SK-N-SH treated with all-trans-retinoic acid at 6 μM for 48 hours (cell line): ENCODE results near the gene TSPAN18.

Experiments
- ATAC-seq: fragments of 200-7000 bp; cut with Tn5 transposase; 3 replicates; pipeline ENCODE4 v1.9.1; 2020; ENCODE audit warnings: mild to moderate bottlenecking, moderate library complexity
- ARNTL ChIP-seq: fragments of 450-650 bp; formaldehyde crosslinking; IDR thresholded peaks from 2 replicates; pipeline ENCODE4 v1.5.0; 2020; ENCODE audit warnings: low read depth, mild to moderate bottlenecking, moderate library complexity, borderline replicate concordance
- BACH2 ChIP-seq: fragments of 250-450 bp; sonication (Bioruptor Pico); IDR thresholded peaks from 2 replicates; pipeline ENCODE4 v1.9.0; 2021; ENCODE audit warnings: mild to moderate bottlenecking, borderline replicate concordance
- CREB5 ChIP-seq: fragments of 250-450 bp; sonication (Bioruptor Pico); IDR thresholded peaks from 2 replicates; pipeline ENCODE4 v1.5.1; 2020; ENCODE audit warnings: low read depth, mild to moderate bottlenecking, moderate library complexity
- CSDC2 ChIP-seq: fragments of 250-450 bp; sonication (Bioruptor Pico); IDR thresholded peaks from 2 replicates; pipeline ENCODE4 v1.5.0; 2020; ENCODE audit warnings: mild to moderate bottlenecking, moderate library complexity
- CSRNP3 ChIP-seq: fragments of 250-450 bp; sonication (Bioruptor Pico); IDR thresholded peaks from 2 replicates; pipeline ENCODE4 v1.5.1; 2021; ENCODE audit warnings: mild to moderate bottlenecking, moderate library complexity
- ESRRG ChIP-seq: fragments of 250-450 bp; sonication (Bioruptor Pico); IDR thresholded peaks from 2 replicates; pipeline ENCODE4 v1.6.1; 2021; ENCODE audit warnings: mild to moderate bottlenecking
- GLIS3 ChIP-seq: fragments of 250-450 bp; sonication (Bioruptor Pico); IDR thresholded peaks from 2 replicates; pipeline ENCODE4 v1.5.0; 2020; ENCODE audit warnings: mild to moderate bottlenecking, moderate library complexity
- ISL1 ChIP-seq: fragments of 250-450 bp; sonication (Bioruptor Pico); IDR thresholded peaks from 2 replicates; pipeline ENCODE4 v2.1.2; 2022; ENCODE audit warnings: mild to moderate bottlenecking, moderate library complexity
- OSR1 ChIP-seq: fragments of 250-450 bp; sonication (Bioruptor Pico); IDR thresholded peaks from 2 replicates; pipeline ENCODE4 v1.8.0; 2022; ENCODE audit warnings: moderate library complexity, mild to moderate bottlenecking, inconsistent platforms
- PATZ1 ChIP-seq: fragments of 250-450 bp; sonication (Bioruptor Pico); IDR thresholded peaks from 2 replicates; pipeline ENCODE4 v1.8.0; 2020; ENCODE audit warnings: mild to moderate bottlenecking, moderate library complexity, borderline replicate concordance
- POU6F1 ChIP-seq: fragments of 250-450 bp; sonication (Bioruptor Pico); IDR thresholded peaks from 2 replicates; pipeline ENCODE4 v1.8.0; 2021; ENCODE audit warnings: low read depth, mild to moderate bottlenecking, moderate library complexity, borderline replicate concordance
- PPARA ChIP-seq: fragments of 250-450 bp; sonication (Bioruptor Pico); IDR thresholded peaks from 2 replicates; pipeline ENCODE4 v1.5.0; 2020; ENCODE audit warnings: mild to moderate bottlenecking, borderline replicate concordance
- RARB ChIP-seq: fragments of 250-450 bp; sonication (Bioruptor Pico); IDR thresholded peaks from 2 replicates; pipeline ENCODE4 v1.8.0; 2021; ENCODE audit warnings: mild to moderate bottlenecking, moderate library complexity
- SNAI2 ChIP-seq: fragments of 250-450 bp; sonication (Bioruptor Pico); IDR thresholded peaks from 2 replicates; pipeline ENCODE4 v1.5.0; 2020; ENCODE audit warnings: mild to moderate bottlenecking, moderate library complexity
- TCF4 ChIP-seq: fragments of 250-450 bp; sonication (Bioruptor Pico); IDR thresholded peaks from 2 replicates; pipeline ENCODE4 v1.8.0; 2021; ENCODE audit warnings: mild to moderate bottlenecking, moderate library complexity, borderline replicate concordance
- TOX ChIP-seq: fragments of 250-450 bp; sonication (Bioruptor Pico); IDR thresholded peaks from 2 replicates; pipeline ENCODE4 v1.8.0; 2021; ENCODE audit warnings: mild to moderate bottlenecking, moderate library complexity, borderline replicate concordance
- TSHZ2 ChIP-seq: fragments of 250-450 bp; sonication (Bioruptor Pico); IDR thresholded peaks from 2 replicates; pipeline ENCODE4 v1.5.0; 2020; ENCODE audit warnings: mild to moderate bottlenecking, moderate library complexity
- ZC3H10 ChIP-seq: fragments of 250-450 bp; sonication (Bioruptor Pico); IDR thresholded peaks from 2 replicates; pipeline ENCODE4 v1.5.1; 2021; ENCODE audit warnings: mild to moderate bottlenecking, moderate library complexity
- ZFP3 ChIP-seq: fragments of 250-450 bp; sonication (Bioruptor Pico); IDR thresholded peaks from 2 replicates; pipeline ENCODE4 v1.5.0; 2020; ENCODE audit warnings: mild to moderate bottlenecking, moderate library complexity
- ZFP30 ChIP-seq: fragments of 450-650 bp; formaldehyde crosslinking; IDR thresholded peaks from 2 replicates; pipeline ENCODE4 v1.5.0; 2022; ENCODE audit warnings: mild to moderate bottlenecking, moderate library complexity
- ZNF565 ChIP-seq: fragments of 450-650 bp; formaldehyde crosslinking; conservative IDR thresholded peaks from 2 replicates; pipeline ENCODE4 v1.5.0; 2020; ENCODE audit warnings: low read depth, mild to moderate bottlenecking, moderate library complexity
- ZNF70 ChIP-seq: fragments of 450-650 bp; formaldehyde crosslinking; IDR thresholded peaks from 2 replicates; pipeline ENCODE4 v1.5.0; 2020; ENCODE audit warnings: mild to moderate bottlenecking, moderate library complexity
- ZNF8 ChIP-seq: fragments of 450-650 bp; formaldehyde crosslinking; IDR thresholded peaks from 2 replicates; pipeline ENCODE4 v1.5.0; 2020; ENCODE audit warnings: mild to moderate bottlenecking, moderate library complexity

The TSPAN18 gene

GRCh38 chr11:44713022-44713421 is 13.7 kb upstream of the TSPAN18 start:
- ATAC-seq: no peak
- TF ChIP-seq CSRNP3 (CRISPR knock-in tag) (no peak), ZFP3 (peak; percentile 99)
- TF ChIP-seq, all 23 proteins: peak for 1

- TF ChIP-seq ZFP3 (no peak), TOX (CRISPR knock-in tag) (no peak), BACH2 (CRISPR knock-in tag) (no peak), POU6F1 (CRISPR knock-in tag) (no peak), OSR1 (CRISPR knock-in tag) (no peak), ESRRG (CRISPR knock-in tag) (no peak), GLIS3 (CRISPR knock-in tag) (no peak), ZFP30 (CRISPR knock-in tag) (no peak), ARNTL (CRISPR knock-in tag) (no peak), SNAI2 (CRISPR knock-in tag) (no peak), ZC3H10 (no peak), RARB (CRISPR knock-in tag) (no peak), ZNF8 (CRISPR knock-in tag) (no peak), TCF4 (CRISPR knock-in tag) (no peak), TSHZ2 (CRISPR knock-in tag) (no peak), ISL1 (no peak), ZNF565 (no peak), CSDC2 (CRISPR knock-in tag) (no peak), CSRNP3 (CRISPR knock-in tag) (no peak), ZNF70 (no peak)
- no peak for ATAC-seq
Measured at GRCh38 chr11:44716256-44716655, 10.5 kb upstream of the TSPAN18 start.

- ATAC-seq: no peak
- TF ChIP-seq ZC3H10 (no peak), RARB (CRISPR knock-in tag) (no peak), ISL1 (no peak), CREB5 (no peak), POU6F1 (CRISPR knock-in tag) (no peak), CSDC2 (CRISPR knock-in tag) (no peak), ESRRG (CRISPR knock-in tag) (no peak), TCF4 (CRISPR knock-in tag) (no peak), BACH2 (CRISPR knock-in tag) (no peak), ARNTL (CRISPR knock-in tag) (no peak), PPARA (CRISPR knock-in tag) (no peak), PATZ1 (CRISPR knock-in tag) (no peak), ZNF70 (no peak)
Measured at GRCh38 chr11:44718057-44718456, 8.7 kb upstream of the TSPAN18 start.
